NCI-H2227 treated with DMSO at 0.1 percent for 48 hours (cell line): ENCODE results near the gene C19orf81.

Source experiments
- DNase-seq: peaks from one replicate; lab custom pipeline; 2025; lab: John Stamatoyannopoulos, UW

Gene C19orf81

DNA sequence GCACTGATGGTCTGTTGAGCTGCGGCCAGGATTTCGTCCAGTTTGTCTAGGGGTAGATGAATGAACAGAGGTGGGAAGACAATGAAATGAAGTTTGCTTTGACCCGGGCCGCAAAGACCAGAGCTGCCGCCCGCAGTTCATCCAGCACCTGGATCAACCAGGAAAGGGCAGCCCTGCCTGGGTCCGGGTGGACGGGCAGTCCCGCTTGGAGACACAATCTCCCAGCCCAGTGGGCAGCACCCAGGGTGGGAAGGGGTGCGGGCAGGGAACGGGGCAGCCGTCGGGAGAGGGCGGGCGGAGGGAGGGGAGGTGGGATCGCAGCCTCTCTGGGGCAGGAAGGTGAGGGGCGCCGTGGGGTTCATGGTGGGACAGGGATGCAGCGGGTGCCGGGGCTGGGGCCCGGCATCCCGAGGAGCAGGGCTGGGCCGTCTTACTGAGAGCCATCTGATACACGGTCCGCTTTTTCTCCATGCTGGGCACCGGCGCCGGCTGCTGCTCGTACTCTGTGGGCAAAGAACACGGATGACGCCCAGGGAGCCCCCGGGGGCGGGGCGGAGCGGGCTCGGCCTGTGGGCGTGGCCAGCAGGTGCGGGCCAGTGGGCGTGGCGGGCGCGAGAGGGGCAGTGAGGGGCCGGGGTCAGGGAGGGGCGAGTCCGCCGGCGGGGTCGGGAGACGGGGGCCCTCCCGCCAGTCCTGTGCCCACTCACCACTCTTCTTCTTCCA lies 37.2 kb downstream of the C19orf81 start:
- DNase-seq = no peak

- no peak for DNase-seq
Measured at GRCh38 chr19:50688766-50689165, 39.5 kb downstream of the C19orf81 start.

GRCh38 chr19:50690439-50690838 lies 41.2 kb downstream of the C19orf81 start:
- no peak for DNase-seq

- DNase-seq = no peak
Measured at GRCh38 chr19:50693064-50693975, 44.1 kb downstream of the C19orf81 start.

DNA sequence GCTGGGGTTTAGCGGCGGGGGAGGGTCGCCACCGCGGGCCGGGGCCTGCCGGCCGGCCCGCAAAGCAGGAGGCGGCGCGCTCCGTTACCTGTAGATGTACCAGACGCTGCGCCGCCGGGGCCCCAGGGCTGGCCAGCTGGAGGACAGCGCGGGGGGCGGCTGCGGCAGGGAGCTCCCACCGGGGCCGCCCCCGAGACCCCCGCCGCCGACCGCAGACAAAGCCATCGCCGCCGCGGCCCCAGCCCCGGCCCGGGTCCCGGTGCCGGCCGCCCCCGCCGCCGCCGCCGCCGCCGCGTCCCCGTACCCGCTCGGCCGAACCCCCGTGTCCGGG lies 45.5 kb downstream of the C19orf81 start:
- DNase-seq = no peak

DNA sequence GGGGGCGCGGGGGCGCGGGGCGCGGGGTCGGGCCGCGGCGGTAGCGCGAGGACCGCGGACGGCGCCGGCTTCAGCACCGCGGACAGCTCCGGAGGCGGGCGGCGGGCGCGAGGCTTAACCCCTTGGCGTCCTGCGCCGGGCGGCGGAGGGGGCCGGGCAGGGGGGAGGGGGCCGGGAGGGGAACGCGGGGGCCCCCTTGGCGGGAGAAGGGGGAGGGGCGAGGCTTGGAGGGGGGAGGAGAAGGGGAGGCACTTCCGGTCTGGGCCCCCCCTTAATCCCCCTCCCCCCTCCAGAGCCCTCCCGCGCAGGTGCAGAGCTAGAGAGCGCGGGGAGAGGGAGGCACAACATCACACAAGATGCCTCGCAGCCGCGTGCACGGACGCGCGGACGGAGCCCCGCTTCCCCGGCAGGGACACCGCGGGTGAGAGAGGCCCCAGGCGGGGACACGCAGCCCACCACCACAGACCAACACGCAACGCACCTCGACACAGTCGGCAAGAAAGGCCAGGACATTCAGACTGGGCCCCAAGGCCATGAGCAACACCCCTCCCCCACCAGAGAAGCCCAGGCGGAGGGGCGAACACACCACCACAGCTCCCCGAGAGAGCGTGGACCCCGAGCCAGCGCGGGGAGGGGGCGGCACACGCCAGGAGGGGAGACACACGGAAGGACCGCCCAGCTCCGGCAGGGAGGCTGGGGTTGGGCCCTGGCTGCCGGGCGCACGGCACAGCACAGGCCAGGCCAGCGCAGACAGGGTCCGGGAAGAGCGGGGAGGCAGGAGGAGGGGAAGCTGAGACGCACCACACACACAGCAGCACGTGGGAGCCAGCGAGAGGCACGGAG lies 46.2 kb downstream of the C19orf81 start:
- DNase-seq = peak; percentile 43

GRCh38 chr19:50696094-50696483 lies 46.8 kb downstream of the C19orf81 start:
- no peak for DNase-seq

GRCh38 chr19:50697414-50698124 lies 48.3 kb downstream of the C19orf81 start:
- DNase-seq = no peak

- no peak for DNase-seq
Measured at GRCh38 chr19:50701367-50701985, 52.2 kb downstream of the C19orf81 start.

GRCh38 chr19:50702158-50702870 lies 53.1 kb downstream of the C19orf81 start:
- no peak for DNase-seq

DNA sequence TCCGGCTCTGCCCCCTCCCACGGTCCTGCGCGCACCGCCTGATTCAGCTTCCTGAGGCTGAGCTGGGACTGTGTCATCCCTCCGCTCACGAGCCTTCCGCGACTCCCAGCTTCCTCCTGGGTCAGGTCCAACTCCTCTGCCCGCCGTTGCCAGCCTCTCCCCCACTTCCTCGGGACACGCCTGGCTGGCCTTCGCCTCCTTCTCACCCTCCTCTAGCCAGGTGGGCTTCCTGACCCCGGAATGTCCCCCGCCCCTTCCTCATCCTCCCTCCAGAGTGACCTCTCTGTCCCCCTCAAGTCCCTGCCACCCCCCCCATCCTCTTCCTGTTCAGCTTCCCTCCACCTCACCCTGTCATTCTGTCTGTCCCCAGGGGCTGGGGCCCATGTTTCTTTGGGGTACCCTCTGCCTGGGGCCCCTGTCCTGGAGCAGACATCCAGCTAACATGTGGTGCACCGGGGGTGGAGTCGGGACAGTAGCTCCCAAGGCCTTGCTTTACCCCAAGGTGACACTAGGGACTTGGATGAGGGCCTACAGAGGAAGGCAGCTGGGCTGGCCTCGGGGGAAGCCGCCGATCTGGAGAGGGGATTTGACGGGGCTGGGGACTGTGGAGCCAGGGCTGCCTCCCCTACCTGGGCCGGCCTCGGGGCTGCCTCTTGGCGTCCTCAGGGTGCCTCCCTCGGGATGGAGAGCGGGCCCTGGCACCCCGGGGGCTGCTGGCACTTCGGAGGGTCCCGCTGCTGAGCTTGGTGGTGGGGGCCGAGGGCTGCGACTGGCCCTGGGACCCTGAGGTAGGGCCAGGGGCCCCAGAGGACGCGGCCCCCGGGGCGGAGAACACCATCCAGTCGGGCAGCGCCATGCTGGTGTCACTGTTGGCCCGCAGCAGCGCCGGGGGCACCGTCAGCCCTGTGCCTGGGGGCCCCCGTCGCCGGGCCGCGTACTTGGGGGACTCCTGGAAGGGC lies 53.9 kb downstream of the C19orf81 start:
- no peak for DNase-seq

- no peak for DNase-seq
Measured at GRCh38 chr19:50703915-50704796, 54.9 kb downstream of the C19orf81 start.

- peak; percentile 51 for DNase-seq
Measured at GRCh38 chr19:50705422-50706019, 56.3 kb downstream of the C19orf81 start.

DNA sequence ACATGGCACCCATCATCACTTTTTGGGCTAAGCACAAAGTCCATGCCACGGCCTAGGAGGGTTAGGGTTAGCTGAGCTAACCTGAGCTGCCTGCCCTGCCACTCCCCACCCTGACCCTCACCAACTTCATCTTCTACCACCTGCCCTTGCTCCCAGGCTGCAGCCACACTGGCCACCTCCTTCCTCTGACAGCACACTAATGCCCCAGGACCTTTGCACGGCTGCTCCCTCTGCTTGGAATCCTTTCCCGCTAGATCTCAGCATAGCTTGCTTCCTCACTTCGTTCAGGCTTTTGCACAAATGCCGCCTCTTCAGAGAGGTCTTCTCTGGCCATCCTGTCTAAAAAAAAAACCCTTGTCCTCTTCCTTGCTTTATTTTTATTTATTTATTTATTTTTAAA lies 57.1 kb downstream of the C19orf81 start:
- no peak for DNase-seq

GRCh38 chr19:50708179-50708879 lies 59.1 kb downstream of the C19orf81 start:
- no peak for DNase-seq
